Activated CD4-positive, alpha-beta memory T cell treated with anti-CD3 and anti-CD28 coated beads, Interleukin-2, amount 10 ng/mL, durations not matched to agents 7 days and 5 days (primary cell): ENCODE measurements around the gene PDXK. TPM values are rescaled to one million over a fixed set of nuclear protein-coding genes. Genes with fewer than 3 reads are reported as not detected.

Experiments used
- CTCF ChIA-PET: fragments of 350-600 bp; sonication (Branson Sonifier 250); formaldehyde crosslinking; loops from one replicate; lab custom pipeline; 2021; ENCODE audit warnings: antibody characterized with exemption, inconsistent platforms; lab: Charles Lee
- POLR2A ChIA-PET: fragments of 350-600 bp; sonication (Branson Sonifier 250); formaldehyde crosslinking; loops from one replicate; lab custom pipeline; 2021; ENCODE audit warnings: antibody characterized with exemption; lab: Charles Lee
- DNase-seq: peaks from one replicate; pipeline ENCODE4 v3.0.0-alpha.2; 2020
- H3K27ac Mint-ChIP-seq: one replicate; pipeline ENCODE4 v1.8.0; 2021; ENCODE audit warnings: mild to moderate bottlenecking, mixed read lengths
- H3K27me3 Mint-ChIP-seq: one replicate; pipeline ENCODE4 v1.8.0; 2021; ENCODE audit warnings: mixed read lengths
- H3K36me3 Mint-ChIP-seq: one replicate; pipeline ENCODE4 v1.8.0; 2021; ENCODE audit warnings: low read depth, mixed read lengths
- H3K4me1 Mint-ChIP-seq: one replicate; pipeline ENCODE4 v1.8.0; 2021; ENCODE audit warnings: mixed read lengths
- H3K4me3 Mint-ChIP-seq: one replicate; pipeline ENCODE4 v1.8.0; 2021; ENCODE audit warnings: mild to moderate bottlenecking, mixed read lengths
- H3K9me3 Mint-ChIP-seq: one replicate; pipeline ENCODE4 v1.8.0; 2021; ENCODE audit warnings: mixed read lengths
- total RNA-seq, 2 experiments: library from RNA; stranded (reverse); gene quantifications; one replicate each; pipeline ENCODE4 v1.2.3, GENCODE V29; 2021

PDXK gene
- total RNA-seq, 2 experiments from 2014 or later, result 94.1 to 95.0 TPM

DNA sequence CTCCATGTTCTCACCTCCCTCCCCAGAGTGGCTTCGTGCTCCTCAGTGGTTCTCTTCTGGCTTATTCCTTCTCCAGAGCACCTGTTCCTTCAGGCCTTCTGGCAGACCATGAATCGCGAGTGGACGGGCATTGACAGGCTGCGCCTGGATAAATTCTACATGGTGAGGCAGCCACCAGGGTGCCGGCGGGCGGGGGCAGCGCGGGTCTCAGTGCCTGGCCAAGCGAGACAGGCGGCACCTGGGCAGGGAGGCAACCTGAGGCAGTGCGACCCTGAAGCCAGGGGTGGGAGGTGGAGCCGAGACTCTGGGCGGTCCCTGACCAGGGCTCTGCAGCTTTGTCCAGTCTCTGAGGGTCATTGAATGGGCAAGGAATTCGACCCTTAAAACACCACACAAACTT, 74.3 kb downstream of the PDXK start:
- Mint-ChIP-seq H3K4me3 (no peak overlapping the region), H3K27me3 (no peaks in the 10 kb centered on the region), H3K4me1 (peaks cover 24% of the 10 kb centered on the region), H3K9me3 (no peaks in the 10 kb centered on the region), H3K27ac (no peak overlapping the region), H3K36me3 (peaks cover 51% of the 10 kb centered on the region)
- ChIA-PET CTCF (interaction anchor here (1.0 kb wide), 1 partner anchor 16 kb away, joined by 3 read pairs; no protein-coding TSS in a partner anchor), POLR2A (no interaction called here)
- DNase-seq, result no peak

DNA sequence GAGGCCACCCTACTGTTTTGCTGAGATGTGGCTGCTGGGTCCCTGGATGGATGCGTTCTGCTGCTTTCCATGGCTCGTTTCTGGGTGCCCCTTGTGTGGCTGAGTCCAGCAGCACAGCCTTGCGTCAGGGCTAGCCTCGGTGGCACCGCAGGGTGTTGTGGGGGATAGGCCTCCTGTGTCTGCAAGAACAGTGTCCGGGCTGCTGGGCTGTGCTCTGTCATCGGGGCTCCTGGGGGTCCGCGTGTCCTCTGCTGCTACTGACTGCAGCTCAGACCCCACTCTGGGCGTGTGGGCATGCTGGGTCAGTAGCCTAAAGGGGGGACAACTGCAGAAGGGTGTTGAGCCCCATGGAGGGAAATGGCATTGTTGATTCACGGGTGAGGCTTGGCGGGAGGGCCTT, 75.4 kb downstream of the PDXK start:
- Mint-ChIP-seq H3K4me3 (no peak overlapping the region), H3K36me3 (peaks cover 58% of the 10 kb centered on the region), H3K4me1 (peaks cover 23% of the 10 kb centered on the region), H3K27ac (no peak overlapping the region), H3K27me3 (no peaks in the 10 kb centered on the region), H3K9me3 (no peaks in the 10 kb centered on the region)
- ChIA-PET CTCF (no interaction called here), POLR2A (no interaction called here)
- DNase-seq, result no peak

DNA sequence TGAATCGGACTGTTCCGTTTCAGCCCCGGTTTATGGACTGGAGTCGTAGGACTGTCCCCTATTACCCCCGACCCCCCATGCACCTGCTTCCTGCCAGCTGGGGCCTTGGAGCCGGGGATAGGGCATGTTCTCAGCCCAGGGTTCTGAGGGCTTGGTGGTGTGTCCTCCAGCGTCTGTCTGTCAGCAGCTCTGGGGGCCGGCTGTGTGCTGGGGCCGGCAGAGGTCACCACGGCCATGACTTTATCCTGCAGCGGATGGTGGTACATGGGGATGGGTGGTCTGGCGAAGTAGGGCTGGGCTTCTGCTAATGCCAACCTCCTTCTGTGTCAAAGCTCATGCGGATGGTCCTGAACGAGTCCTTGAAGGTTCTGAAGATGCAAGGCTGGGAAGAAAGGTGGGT, 75.9 kb downstream of the PDXK start:
- Mint-ChIP-seq H3K36me3 (peaks cover 58% of the 10 kb centered on the region), H3K4me1 (peaks cover 22% of the 10 kb centered on the region), H3K27ac (no peak overlapping the region), H3K9me3 (no peaks in the 10 kb centered on the region), H3K27me3 (no peaks in the 10 kb centered on the region), H3K4me3 (no peak overlapping the region)
- ChIA-PET CTCF (no interaction called here), POLR2A (interaction anchor here (0.6 kb wide), 1 partner anchor 41 kb away, joined by 3 read pairs; no protein-coding TSS in a partner anchor)
- no peak for DNase-seq

DNA sequence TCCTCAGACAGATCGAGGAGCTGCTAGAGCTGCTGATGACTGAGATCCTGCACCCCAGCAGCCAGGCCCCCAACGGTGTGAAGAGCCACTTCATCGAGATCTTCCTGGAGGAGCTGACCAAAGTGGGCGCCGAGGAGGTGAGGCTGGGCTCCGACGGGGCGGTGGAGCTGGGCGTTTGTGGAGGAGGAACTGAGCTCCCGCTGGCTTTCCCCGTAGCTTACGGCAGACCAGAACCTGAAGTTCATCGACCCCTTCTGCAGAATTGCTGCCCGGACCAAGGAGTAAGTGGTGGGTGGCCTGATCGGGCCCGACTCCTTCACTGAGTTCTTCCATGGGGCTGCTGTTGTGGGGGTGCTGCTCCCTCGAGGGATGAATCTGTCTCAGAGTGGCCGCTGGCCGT, 78.5 kb downstream of the PDXK start:
- no peak for DNase-seq
- Mint-ChIP-seq H3K27me3 (no peaks in the 10 kb centered on the region), H3K36me3 (peaks cover 67% of the 10 kb centered on the region), H3K4me3 (no peak overlapping the region), H3K9me3 (no peaks in the 10 kb centered on the region), H3K27ac (no peak overlapping the region), H3K4me1 (peaks cover 2% of the 10 kb centered on the region)
- POLR2A ChIA-PET, result no interaction called here
- CTCF ChIA-PET, result no interaction called here

DNA sequence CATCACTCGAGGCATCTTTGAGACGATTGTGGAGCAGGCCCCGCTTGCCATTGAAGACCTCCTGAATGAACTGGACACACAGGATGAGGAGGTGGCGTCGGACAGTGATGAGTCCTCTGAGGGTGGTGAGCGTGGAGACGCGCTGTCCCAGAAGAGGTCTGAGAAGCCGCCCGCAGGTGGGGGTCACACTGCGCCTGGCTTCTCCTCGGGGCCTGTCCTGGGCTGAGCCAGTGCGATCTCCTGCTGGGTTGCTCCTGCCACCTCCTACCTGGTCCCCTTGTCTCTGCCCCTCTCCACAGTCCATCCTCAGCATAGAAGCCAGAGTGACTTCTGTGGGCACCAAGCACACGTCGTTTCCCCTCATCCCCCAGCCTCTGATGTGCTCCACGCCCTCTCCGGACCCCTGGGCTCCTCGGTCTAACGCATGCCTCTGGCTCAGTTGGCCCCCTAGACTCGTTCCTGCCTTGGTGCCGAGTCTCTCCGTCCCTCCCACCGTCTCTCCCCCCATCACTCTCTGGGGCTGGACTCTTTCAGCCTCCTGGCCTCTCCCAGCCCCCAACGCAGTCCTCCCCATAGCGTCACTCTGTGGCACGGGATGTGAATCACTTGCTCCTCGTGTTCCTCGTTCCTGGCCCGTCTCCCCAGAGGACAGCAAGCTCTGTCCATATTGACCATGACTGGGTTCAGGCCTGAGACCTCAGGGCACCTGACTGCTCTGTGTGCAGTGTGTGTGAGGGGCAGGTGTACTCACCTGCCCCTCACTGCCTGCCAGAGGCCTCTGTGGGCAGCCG, 79.2 kb downstream of the PDXK start:
- CTCF ChIA-PET, result no interaction called here
- H3K36me3 Mint-ChIP-seq, result peaks cover 62% of the 10 kb centered on the region
- POLR2A ChIA-PET, result interaction anchor here (0.7 kb wide), 1 partner anchor 8 kb away, joined by 3 read pairs; the partner anchor contains the start of gene RRP1
- H3K27me3 Mint-ChIP-seq, result no peaks in the 10 kb centered on the region
- DNase-seq, result no peak
- H3K27ac Mint-ChIP-seq, result no peak overlapping the region
- H3K4me3 Mint-ChIP-seq, result no peak overlapping the region
- no peaks in the 10 kb centered on the region for H3K9me3 Mint-ChIP-seq
- no peaks in the 10 kb centered on the region for H3K4me1 Mint-ChIP-seq

DNA sequence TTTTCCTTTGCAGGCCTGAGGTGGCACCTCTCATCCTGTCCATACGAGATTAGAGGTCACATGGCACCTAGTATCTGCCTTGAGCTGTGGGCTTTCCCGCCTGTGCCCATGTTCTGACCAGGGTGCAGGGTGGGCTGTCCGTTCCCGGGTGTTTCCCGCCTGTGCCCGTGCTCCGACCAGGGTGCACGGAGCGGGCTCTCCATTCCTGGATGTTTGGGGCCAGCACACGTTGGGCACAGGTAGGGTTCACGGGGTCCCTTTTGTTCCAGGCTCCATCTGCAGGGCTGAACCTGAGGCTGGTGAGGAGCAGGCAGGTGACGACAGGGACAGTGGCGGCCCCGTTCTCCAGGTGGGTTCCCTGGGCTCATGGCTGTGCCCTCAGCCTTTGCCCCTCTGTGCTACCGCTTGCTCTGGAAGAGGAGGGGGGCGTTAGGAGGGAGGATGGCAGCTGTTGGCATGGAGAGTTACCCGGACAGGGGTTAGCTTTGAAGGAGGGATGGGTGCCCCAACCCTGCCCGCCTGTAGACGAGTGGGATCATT, 80.4 kb downstream of the PDXK start:
- ChIA-PET POLR2A (no interaction called here), CTCF (interaction anchor here (1.8 kb wide), 1 partner anchor 9 kb away, joined by 7 read pairs; no protein-coding TSS in a partner anchor)
- no peaks in the 10 kb centered on the region for H3K4me1 Mint-ChIP-seq
- H3K9me3 Mint-ChIP-seq, result no peaks in the 10 kb centered on the region
- no peak overlapping the region for H3K27ac Mint-ChIP-seq
- DNase-seq, result no peak
- peaks cover 56% of the 10 kb centered on the region for H3K36me3 Mint-ChIP-seq
- no peak overlapping the region for H3K4me3 Mint-ChIP-seq
- no peaks in the 10 kb centered on the region for H3K27me3 Mint-ChIP-seq

DNA sequence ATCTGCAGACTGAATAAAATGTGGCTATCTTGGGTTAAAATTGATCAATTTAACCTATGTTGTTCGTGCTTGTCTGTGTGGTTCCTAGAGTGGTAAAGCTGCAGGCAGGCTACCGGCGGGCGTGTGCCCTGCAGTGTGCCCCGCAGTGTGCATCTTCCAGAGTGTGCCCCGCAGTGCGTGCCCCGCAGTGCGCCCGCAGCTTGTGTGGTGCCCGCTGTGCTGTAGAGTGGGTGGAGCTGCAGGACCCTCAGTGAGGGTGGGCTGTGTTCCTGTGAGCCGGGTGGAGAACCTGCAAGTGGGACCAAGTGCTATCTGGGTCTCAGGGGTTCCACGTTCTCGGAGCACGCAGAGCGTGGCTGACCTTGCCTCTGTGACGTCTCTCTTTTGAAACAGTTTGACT, 81.2 kb downstream of the PDXK start:
- H3K9me3 Mint-ChIP-seq, result no peaks in the 10 kb centered on the region
- H3K27ac Mint-ChIP-seq, result no peak overlapping the region
- H3K4me3 Mint-ChIP-seq, result no peak overlapping the region
- peaks cover 52% of the 10 kb centered on the region for H3K36me3 Mint-ChIP-seq
- H3K4me1 Mint-ChIP-seq, result no peaks in the 10 kb centered on the region
- no peak for DNase-seq
- CTCF ChIA-PET, result interaction anchor here (1.8 kb wide), 1 partner anchor 10 kb away, joined by 7 read pairs; no protein-coding TSS in a partner anchor
- POLR2A ChIA-PET, result no interaction called here
- H3K27me3 Mint-ChIP-seq, result no peaks in the 10 kb centered on the region

DNA sequence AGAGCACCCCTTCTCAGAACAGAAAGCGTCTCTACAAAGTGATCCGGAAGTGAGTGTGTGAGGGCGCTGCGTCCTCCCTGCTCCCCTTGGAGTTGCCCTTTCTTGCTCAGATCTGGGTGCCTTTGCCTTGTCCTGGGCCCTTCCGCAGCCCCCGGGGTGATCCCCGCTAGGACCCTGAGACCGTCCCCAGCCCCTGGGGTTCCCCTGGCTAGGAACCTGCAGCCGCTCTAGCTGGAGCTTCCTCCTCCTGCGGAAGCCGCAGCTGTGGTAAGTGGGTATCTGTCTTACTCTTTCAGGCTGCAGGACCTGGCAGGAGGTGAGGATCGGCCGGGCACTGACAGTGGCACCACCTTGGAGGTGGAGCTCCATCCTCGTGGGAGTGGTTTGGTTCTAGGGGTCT, 81.6 kb downstream of the PDXK start:
- H3K27ac Mint-ChIP-seq, result no peak overlapping the region
- no peaks in the 10 kb centered on the region for H3K9me3 Mint-ChIP-seq
- ChIA-PET CTCF (interaction anchor here (1.8 kb wide), 1 partner anchor 10 kb away, joined by 7 read pairs; no protein-coding TSS in a partner anchor), POLR2A (interaction anchor here (1.5 kb wide), 1 partner anchor 11 kb away, joined by 7 read pairs; the partner anchor contains the start of gene RRP1)
- H3K4me1 Mint-ChIP-seq, result no peaks in the 10 kb centered on the region
- no peaks in the 10 kb centered on the region for H3K27me3 Mint-ChIP-seq
- H3K4me3 Mint-ChIP-seq, result no peak overlapping the region
- no peak for DNase-seq
- peaks cover 47% of the 10 kb centered on the region for H3K36me3 Mint-ChIP-seq

DNA sequence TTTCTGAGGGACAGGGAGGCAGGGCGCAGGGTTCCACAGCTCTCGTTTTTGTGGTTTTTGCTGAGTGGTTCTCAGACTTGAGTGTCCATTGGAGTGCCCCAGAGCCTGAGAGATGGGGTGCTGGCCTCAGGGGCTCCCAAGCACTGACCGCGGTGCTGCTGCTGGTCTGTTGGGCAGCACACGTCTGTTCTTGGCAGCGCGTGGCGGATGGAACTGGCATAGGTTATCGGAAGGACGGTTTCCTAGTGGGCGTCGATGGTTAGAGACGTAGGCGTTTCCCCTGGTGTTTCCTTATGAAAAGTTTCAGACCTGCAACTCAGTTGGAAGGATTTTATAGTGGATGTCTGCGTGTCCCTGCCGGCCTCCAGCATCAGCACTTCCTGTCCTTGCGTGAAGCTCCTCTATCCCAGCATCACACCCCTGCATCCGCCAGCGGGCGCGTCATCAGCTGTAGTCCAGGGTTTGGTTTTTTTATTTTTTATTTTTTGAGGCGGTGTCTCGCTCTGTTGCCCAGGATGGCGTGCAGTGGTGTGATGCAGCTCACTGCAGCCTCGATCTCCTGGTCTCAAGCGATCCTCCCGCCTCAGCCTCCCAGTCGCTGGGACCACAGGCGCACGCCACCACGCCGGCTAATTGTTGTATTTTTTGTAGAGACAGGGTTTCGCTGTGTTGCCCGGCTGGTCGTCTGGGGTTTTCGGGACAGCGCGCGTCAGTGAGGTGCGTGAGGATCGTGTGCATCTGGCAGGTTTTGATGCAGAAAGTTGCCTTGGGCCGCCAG, 82.3 kb downstream of the PDXK start:
- no peaks in the 10 kb centered on the region for H3K27me3 Mint-ChIP-seq
- DNase-seq, result no peak
- POLR2A ChIA-PET, result interaction anchor here (1.5 kb wide), 1 partner anchor 12 kb away, joined by 7 read pairs; the partner anchor contains the start of gene RRP1
- H3K27ac Mint-ChIP-seq, result no peak overlapping the region
- peaks cover 44% of the 10 kb centered on the region for H3K36me3 Mint-ChIP-seq
- H3K9me3 Mint-ChIP-seq, result no peaks in the 10 kb centered on the region
- CTCF ChIA-PET, result interaction anchor here (1.8 kb wide), 1 partner anchor 11 kb away, joined by 7 read pairs; no protein-coding TSS in a partner anchor
- H3K4me3 Mint-ChIP-seq, result no peak overlapping the region
- H3K4me1 Mint-ChIP-seq, result no peaks in the 10 kb centered on the region

DNA sequence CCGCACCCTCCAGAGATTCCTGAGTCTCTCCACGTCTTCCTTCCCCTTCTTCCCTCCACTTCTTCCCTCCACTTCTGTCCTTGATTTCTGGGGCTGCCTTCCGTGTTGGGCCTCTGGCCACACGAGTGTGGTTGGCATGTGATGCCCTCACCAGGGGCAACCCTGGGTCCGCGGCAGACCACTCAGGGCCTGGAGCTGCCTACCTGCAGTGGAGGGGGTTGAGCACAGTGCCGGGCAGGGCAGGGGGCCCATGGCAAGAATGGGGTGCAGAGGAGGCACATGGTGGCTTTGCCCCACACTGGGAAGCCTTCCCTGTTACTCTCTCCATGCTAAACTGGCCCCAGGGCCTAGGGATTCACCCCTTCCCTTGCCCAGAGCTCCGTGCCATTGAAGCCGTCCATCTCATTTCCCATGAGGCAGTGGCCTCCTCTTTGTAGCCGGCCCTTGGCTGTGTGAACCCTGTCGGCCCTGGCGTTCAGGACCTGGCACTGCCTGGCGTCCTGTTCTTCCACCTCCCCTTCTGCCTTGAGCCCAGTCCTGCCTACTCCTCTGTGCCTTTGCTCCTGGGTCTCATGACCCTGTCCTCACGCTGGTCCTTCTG, 83.9 kb downstream of the PDXK start:
- H3K4me1 Mint-ChIP-seq, result no peaks in the 10 kb centered on the region
- ChIA-PET POLR2A (no interaction called here), CTCF (no interaction called here)
- no peak overlapping the region for H3K27ac Mint-ChIP-seq
- DNase-seq, result no peak
- no peak overlapping the region for H3K4me3 Mint-ChIP-seq
- no peaks in the 10 kb centered on the region for H3K27me3 Mint-ChIP-seq
- H3K9me3 Mint-ChIP-seq, result no peaks in the 10 kb centered on the region
- H3K36me3 Mint-ChIP-seq, result peaks cover 33% of the 10 kb centered on the region

DNA sequence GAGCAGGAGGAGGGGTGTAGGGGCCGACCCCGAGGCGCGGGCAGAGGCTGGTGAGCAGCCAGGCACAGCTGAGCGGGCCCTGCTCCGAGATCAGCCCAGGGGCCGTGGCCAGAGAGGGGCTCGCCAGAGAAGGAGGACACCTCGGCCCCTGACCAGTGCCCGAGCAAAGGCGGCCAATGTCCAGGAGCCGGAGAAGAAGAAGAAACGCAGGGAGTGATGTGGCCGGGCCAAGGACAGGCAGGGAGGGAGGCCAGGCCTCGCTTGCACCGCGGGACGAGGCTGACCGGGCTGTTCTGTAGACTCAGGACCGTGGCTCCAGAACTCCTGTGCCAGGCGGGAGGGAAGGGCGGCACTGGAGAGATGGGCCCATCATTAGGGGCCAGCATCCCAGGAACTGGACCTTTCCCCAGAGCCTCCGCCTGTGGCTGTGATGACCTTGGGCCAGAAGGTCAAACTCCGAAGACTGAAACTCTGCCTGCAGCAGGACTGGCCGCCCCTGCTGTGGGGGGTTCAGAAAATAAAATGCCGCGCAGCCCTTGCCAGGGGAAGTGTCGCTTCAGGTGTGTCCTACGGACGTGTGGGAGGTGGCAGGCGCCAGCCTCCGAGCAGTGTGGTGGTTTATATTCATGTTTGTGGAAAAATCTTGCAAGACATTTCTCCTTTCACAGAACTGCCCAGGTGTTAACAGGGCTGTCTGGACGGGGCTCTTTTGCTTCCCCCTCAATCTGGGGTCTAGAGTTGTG, 84.8 kb downstream of the PDXK start:
- peaks cover 27% of the 10 kb centered on the region for H3K36me3 Mint-ChIP-seq
- no peaks in the 10 kb centered on the region for H3K27me3 Mint-ChIP-seq
- ChIA-PET CTCF (no interaction called here), POLR2A (no interaction called here)
- no peak overlapping the region for H3K27ac Mint-ChIP-seq
- H3K9me3 Mint-ChIP-seq, result no peaks in the 10 kb centered on the region
- no peak overlapping the region for H3K4me3 Mint-ChIP-seq
- no peak for DNase-seq
- H3K4me1 Mint-ChIP-seq, result no peaks in the 10 kb centered on the region

DNA sequence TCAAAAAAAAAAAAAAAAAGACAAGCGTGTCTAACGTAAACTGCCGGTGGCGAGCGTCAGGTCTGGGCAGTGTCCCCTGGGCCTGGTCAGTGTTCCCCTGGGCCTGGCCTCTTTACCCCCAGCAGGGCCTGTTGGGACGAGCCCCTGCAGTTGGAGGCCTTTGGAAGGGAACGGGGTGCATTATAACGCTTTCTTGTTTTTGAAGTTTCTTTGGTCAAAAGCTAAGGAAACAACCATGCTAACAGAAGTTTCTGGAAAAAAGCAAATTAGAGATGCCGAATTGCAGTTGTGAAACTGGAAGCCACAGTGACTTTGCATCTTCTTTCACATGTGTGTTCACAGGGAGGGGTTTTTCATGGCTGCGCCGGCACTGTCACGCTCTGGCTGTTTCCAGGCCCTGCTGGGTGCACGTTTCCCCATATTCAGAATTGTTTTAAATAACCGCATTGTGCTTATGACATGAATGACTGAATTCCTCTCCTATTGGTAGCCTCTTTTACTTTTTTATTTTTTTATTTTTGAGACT, 86.4 kb downstream of the PDXK start:
- Mint-ChIP-seq H3K36me3 (peaks cover 20% of the 10 kb centered on the region), H3K27ac (no peak overlapping the region), H3K4me3 (no peak overlapping the region), H3K9me3 (no peaks in the 10 kb centered on the region), H3K4me1 (no peaks in the 10 kb centered on the region), H3K27me3 (no peaks in the 10 kb centered on the region)
- ChIA-PET CTCF (interaction anchor here (0.6 to 1.2 kb wide), 2 partner anchors 13 to 170 kb away, joined by 3 read pairs; no protein-coding TSS in a partner anchor), POLR2A (no interaction called here)
- no peak for DNase-seq
